ENCODE data around the gene BMPR1A.

Gene BMPR1A

GRCh38 chr10:86802473-86803108, 46.2 kb downstream of the BMPR1A start:
- DNase-seq (ENCODE audit: extremely low read depth, low read depth): no peak
- TF ChIP-seq CTCF (IDR thresholded peaks at IDR 0.05; ENCODE audit: low read depth, low read length): no peak

DNA sequence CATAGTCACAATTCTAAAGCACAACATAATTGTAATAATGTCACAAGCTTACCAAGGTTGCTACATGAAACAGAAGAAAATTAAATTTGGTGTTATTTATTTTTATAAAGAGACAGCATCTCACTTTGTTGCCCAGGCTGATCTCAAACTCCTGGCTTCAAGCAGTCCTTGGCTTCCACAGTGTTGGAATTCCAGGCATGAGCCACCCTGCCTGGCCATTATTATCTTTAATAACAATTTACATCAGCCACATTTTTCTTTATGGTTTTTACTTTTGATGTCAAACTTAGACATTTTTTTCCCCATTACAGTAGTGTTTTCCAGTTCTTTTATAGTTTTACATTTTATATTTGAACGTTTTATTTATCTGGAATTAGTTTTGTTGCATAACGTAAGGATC, 46.7 kb downstream of the BMPR1A start:
- no peak for DNase-seq (ENCODE audit: extremely low read depth, low read depth)
- no peak for TF ChIP-seq CTCF (IDR thresholded peaks at IDR 0.05; ENCODE audit: low read depth, low read length)

- no peak for DNase-seq (ENCODE audit: extremely low read depth, low read depth)
- no peak for TF ChIP-seq CTCF (IDR thresholded peaks at IDR 0.05; ENCODE audit: low read depth, low read length)
Observed at GRCh38 chr10:86804805-86805204, 48.4 kb downstream of the BMPR1A start.

- TF ChIP-seq CTCF (IDR thresholded peaks at IDR 0.05; ENCODE audit: low read depth, low read length): no peak
- no peak for DNase-seq (ENCODE audit: extremely low read depth, low read depth)
Observed at GRCh38 chr10:86813101-86813500, 56.7 kb downstream of the BMPR1A start.

GRCh38 chr10:86813982-86814381, 57.6 kb downstream of the BMPR1A start:
- no peak for TF ChIP-seq CTCF (IDR thresholded peaks at IDR 0.05; ENCODE audit: low read depth, low read length)
- DNase-seq (ENCODE audit: extremely low read depth, low read depth): no peak

- DNase-seq (ENCODE audit: extremely low read depth, low read depth): no peak
- TF ChIP-seq CTCF (IDR thresholded peaks at IDR 0.05; ENCODE audit: low read depth, low read length): no peak
Observed at GRCh38 chr10:86815035-86815617, 58.7 kb downstream of the BMPR1A start.

DNA sequence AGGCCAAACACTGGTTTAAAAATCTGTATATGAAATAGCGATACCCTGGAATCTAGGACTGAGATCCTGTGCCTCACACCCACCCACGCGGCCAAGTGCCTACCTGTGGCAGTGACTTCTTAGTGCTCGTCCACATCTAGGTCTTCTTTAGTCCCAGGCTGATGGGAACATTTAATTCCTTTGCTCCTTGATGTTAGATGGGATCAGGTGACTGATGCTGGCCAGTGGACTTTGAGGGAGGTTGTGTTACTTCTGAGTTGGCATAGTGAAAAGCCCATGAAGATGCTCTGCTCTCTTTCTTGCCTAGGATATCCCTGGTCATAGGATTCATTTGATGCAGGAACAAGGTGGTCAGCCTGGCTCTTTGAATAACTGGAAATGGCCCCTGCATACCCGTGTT, 59.2 kb downstream of the BMPR1A start:
- TF ChIP-seq CTCF (IDR thresholded peaks at IDR 0.05; ENCODE audit: low read depth, low read length): no peak
- no peak for DNase-seq (ENCODE audit: extremely low read depth, low read depth)
